K562 (cell line): ENCODE measurements around the gene TMEM225B. TPM values are rescaled to one million over a fixed set of nuclear protein-coding genes. Genes with fewer than 3 reads are reported as not detected.

Experiments used
- ATAC-seq: fragments of 200-7000 bp; cut with Tn5 transposase; 3 replicates; pipeline ENCODE4 v1.9.1; 2020; ENCODE audit warnings: moderate library complexity
- BruUV-seq: library from RNA; stranded (reverse); fragments of 400-500 nt; replicated peaks from 2 replicates; lab custom pipeline; 2021; lab: Mats Ljungman, UMichigan
- CTCF ChIA-PET: fragments of 300-600 bp; formaldehyde crosslinking; extraction: SDS; loops from one replicate; lab custom pipeline; 2021; ENCODE audit warnings: low intra/inter-chr PET ratio; lab: Yijun Ruan, JAX
- POLR2A ChIA-PET: fragments of 300-600, 350-650 bp; sonication (Branson Sonifier 250); formaldehyde crosslinking; extraction: SDS; loops from one replicate; lab custom pipeline; 2021; ENCODE audit warnings: antibody characterized with exemption, inconsistent platforms; lab: Yijun Ruan, JAX
- DNase-seq, 4 experiments: peaks; one replicate each; pipeline versions ENCODE4 v3.0.0 to v3.0.0-alpha.2; 2011 to 2018; ENCODE audit warnings: low spot score in 3 of 4, mixed read lengths in 3 of 4; ENCODE audit errors: extremely low read depth in 1 of 4
- FAIRE-seq: peaks from 2 replicates; lab custom pipeline; 2011; peaks lifted over from hg19 to GRCh38; lab: Jason Lieb, UNC
- H2AFZ ChIP-seq: 2 replicates; pipeline ENCODE4 v1.6.0; 2011; ENCODE audit warnings: low read depth, low read length, control low read depth, inconsistent platforms
- H3K27ac ChIP-seq: fragments of 200-600 bp; 3 replicates; pipeline ENCODE4 v1.8.0; 2011; ENCODE audit warnings: low read depth, mild to moderate bottlenecking, control low read depth, inconsistent platforms, low read length, moderate library complexity, mixed read lengths; ENCODE audit errors: extremely low read depth
- H3K27me3 ChIP-seq, 2 experiments: fragments of 300-600 bp in 1 of 2; 2 replicates in 1 of 2; 3 replicates in 1 of 2; pipeline versions ENCODE4 v1.6.0 to v1.8.0; 2011; ENCODE audit warnings: inconsistent platforms in 2 of 2, low read length in 2 of 2, mild to moderate bottlenecking in 1 of 2, mixed read lengths in 1 of 2, moderate library complexity in 1 of 2; ENCODE audit not compliant: control insufficient read depth in 2 of 2, insufficient read depth in 2 of 2
- H3K36me3 ChIP-seq: fragments of 300-600 bp; 3 replicates; pipeline ENCODE4 v1.8.0; 2011; ENCODE audit warnings: mild to moderate bottlenecking, low read length, inconsistent platforms; ENCODE audit not compliant: control insufficient read depth, insufficient read depth
- H3K4me1 ChIP-seq, 2 experiments: fragments of 200-600 bp in 1 of 2; replicated peaks in 1 of 2; 2 replicates in 1 of 2; 3 replicates in 1 of 2; pipeline versions ENCODE4 v1.5.1 to v1.8.0; 2011; ENCODE audit warnings: inconsistent platforms in 2 of 2, low read length in 2 of 2, mild to moderate bottlenecking in 1 of 2, mixed read lengths in 1 of 2, moderate library complexity in 1 of 2; ENCODE audit not compliant: control insufficient read depth in 2 of 2, insufficient read depth in 2 of 2
- H3K4me2 ChIP-seq: 2 replicates; pipeline ENCODE4 v1.6.1; 2011; ENCODE audit warnings: low read length, control low read depth, inconsistent platforms, mixed read lengths; ENCODE audit not compliant: insufficient read depth
- H3K4me3 ChIP-seq: fragments of 200-600 bp; sonication (generic), shearing (Covaris generic); 2 replicates; pipeline ENCODE4 v1.5.1; 2016; ENCODE audit warnings: control low read depth, inconsistent platforms
- H3K79me2 ChIP-seq: fragments of 200-600 bp; 3 replicates; pipeline ENCODE4 v1.8.0; 2011; ENCODE audit warnings: low read length, inconsistent platforms; ENCODE audit not compliant: control insufficient read depth, insufficient read depth
- H3K9ac ChIP-seq, 2 experiments: 2 replicates each; pipeline versions ENCODE4 v1.6.0 to v1.6.1; 2011; ENCODE audit warnings: low read depth in 2 of 2, low read length in 2 of 2, control low read depth in 1 of 2, inconsistent platforms in 1 of 2, mild to moderate bottlenecking in 1 of 2, mixed read lengths in 1 of 2; ENCODE audit not compliant: insufficient read depth in 1 of 2
- H3K9me1 ChIP-seq: one replicate; pipeline ENCODE4 v1.6.0; 2011; ENCODE audit warnings: inconsistent platforms, mild to moderate bottlenecking, low read length, moderate library complexity; ENCODE audit not compliant: control insufficient read depth, insufficient read depth
- H3K9me3 ChIP-seq: replicated peaks from 2 replicates; pipeline ENCODE4 v1.5.1; 2011; ENCODE audit warnings: low read depth, low read length, inconsistent platforms; ENCODE audit not compliant: control insufficient read depth, insufficient read depth
- H4K20me1 ChIP-seq: replicated peaks from 2 replicates; pipeline ENCODE4 v1.6.1; 2011; ENCODE audit warnings: low read length, inconsistent platforms, mixed read lengths; ENCODE audit not compliant: control insufficient read depth, insufficient read depth
- CXXC5 ChIP-seq: fragments of 250-450 bp; sonication (Bioruptor Pico); IDR thresholded peaks from 2 replicates; pipeline ENCODE4 v1.8.0; 2022; ENCODE audit warnings: inconsistent platforms, mild to moderate bottlenecking, moderate library complexity
- HBP1 ChIP-seq: fragments of 450-650 bp; formaldehyde crosslinking; IDR thresholded peaks from 2 replicates; pipeline ENCODE4 v1.4.0; 2022; ENCODE audit warnings: missing genetic modification characterization
- HDAC1 ChIP-seq, 2 experiments: fragments of 450-650 bp; IDR thresholded peaks; 2 replicates each; pipeline ENCODE4 v1.6.1; 2016 to 2017; ENCODE audit warnings: inconsistent platforms in 1 of 2, mild to moderate bottlenecking in 1 of 2, moderate library complexity in 1 of 2
- HNRNPH1 ChIP-seq: fragments of 200-400 bp; formaldehyde crosslinking; optimal IDR thresholded peaks from 2 replicates; pipeline ENCODE3; 2017; ENCODE audit warnings: low read depth, mild to moderate bottlenecking, low read length, moderate library complexity
- KAT2B ChIP-seq: IDR thresholded peaks from one replicate; pipeline ENCODE4 v1.6.1; 2012; ENCODE audit warnings: low read depth, mild to moderate bottlenecking, control low read depth, inconsistent platforms, low read length, moderate library complexity
- LCOR ChIP-seq: sonication (generic); formaldehyde crosslinking; IDR thresholded peaks from 2 replicates; pipeline ENCODE4 v1.8.0; 2022; ENCODE audit warnings: mild to moderate bottlenecking, missing genetic modification reagents
- PHB ChIP-seq: fragments of 250-450 bp; sonication (Bioruptor Pico); IDR thresholded peaks from 2 replicates; pipeline ENCODE4 v1.5.0; 2021
- PPARD ChIP-seq: fragments of 250-450 bp; sonication (Bioruptor Pico); IDR thresholded peaks from 2 replicates; pipeline ENCODE4 v1.8.0; 2022; ENCODE audit warnings: inconsistent platforms, mild to moderate bottlenecking, moderate library complexity
- SLC30A9 ChIP-seq: fragments of 250-450 bp; sonication (Bioruptor Pico); IDR thresholded peaks from 2 replicates; pipeline ENCODE4 v1.8.0; 2022; ENCODE audit warnings: mild to moderate bottlenecking, moderate library complexity
- SMARCA4 ChIP-seq: fragments of 450-650 bp; IDR thresholded peaks from 2 replicates; pipeline ENCODE4 v1.6.1; 2016
- SREBF2 ChIP-seq: sonication (generic); formaldehyde crosslinking; IDR thresholded peaks from 2 replicates; pipeline ENCODE4 v1.4.0; 2020; ENCODE audit warnings: mild to moderate bottlenecking, missing genetic modification reagents
- ZFP1 ChIP-seq: fragments of 450-650 bp; formaldehyde crosslinking; IDR thresholded peaks from 2 replicates; pipeline ENCODE4 v1.4.0; 2020; ENCODE audit warnings: mild to moderate bottlenecking, mixed read lengths
- ZFP36 ChIP-seq: fragments of 150-350 bp; IDR thresholded peaks from 2 replicates; pipeline ENCODE4 v1.6.1; 2018; ENCODE audit warnings: low read length, low read depth; ENCODE audit not compliant: partially characterized antibody
- ZNF239 ChIP-seq: fragments of 250-450 bp; sonication (Bioruptor Pico); IDR thresholded peaks from 2 replicates; pipeline ENCODE4 v1.4.0; 2020; ENCODE audit warnings: mild to moderate bottlenecking
- WGBS: fragments of 100-300 bp; shearing (Covaris generic); methylation state at CpG from one replicate; pipeline ENCODE4 v1.1.6; 2016; ENCODE audit warnings: low coverage, mixed read lengths; ENCODE audit not compliant: insufficient coverage; ENCODE audit errors: missing lambda C conversion rate; 5-methylcytosine and 5-hydroxymethylcytosine counted together
- in situ Hi-C: fragments of 300-500 bp; cut with MboI; formaldehyde crosslinking; loops from 4 replicates; pipeline ENCODE4 v1.15.0; 2018; ENCODE audit warnings: inconsistent platforms, mixed read lengths
- intact Hi-C: fragments of 100-400 bp; cut with micrococcal nuclease; formaldehyde crosslinking; loops from 2 replicates; pipeline ENCODE4 v1.14.2; 2022
- polyA plus RNA-seq, 8 experiments: library from polyadenylated mRNA; depleted of rRNA in 4 of 8; stranded (reverse) in 5 of 8; unstranded in 3 of 8; fragments of >200 nt; fragmentation: Nextera tagmentation in 2 of 8; fragmentation: Illumina TruSeq in 1 of 8; extraction: Ambion mirVana in 2 of 8; extraction: Trizol in 1 of 8; gene quantifications; 2 replicates each; pipeline versions ENCODE4 v1.2.1 to v1.2.3, GENCODE V29; 2011 to 2014; ENCODE audit warnings: inconsistent platforms in 1 of 8, missing spikeins in 1 of 8
- total RNA-seq, 7 experiments: library from RNA; depleted of rRNA in 6 of 7; stranded (reverse); fragments of >200 nt in 6 of 7; fragmentation: Illumina TruSeq in 2 of 7; extraction: Trizol in 2 of 7; gene quantifications; 2 replicates each; pipeline versions ENCODE4 v1.2.1 to v1.2.3, GENCODE V29; 2011 to 2021; ENCODE audit warnings: low replicate concordance in 1 of 7
- TF ChIP-seq, protein P1 (sequence below): fragments of 450-650 bp; IDR thresholded peaks from 2 replicates; pipeline ENCODE4 v1.6.1; 2016
- TF ChIP-seq, protein P2 (sequence below), 2 experiments: fragments of 150-350 bp in 1 of 2; IDR thresholded peaks; 2 replicates each; pipeline ENCODE4 v1.6.1; 2012 to 2016; ENCODE audit warnings: low read depth in 2 of 2, low read length in 2 of 2, mild to moderate bottlenecking in 1 of 2, moderate library complexity in 1 of 2

TMEM225B gene
- total and polyA plus RNA-seq, 9 of the 15 experiments (the other 6 are each of a cell fraction or from before 2014, with no cell fraction given), result 0.08 to 0.73 (median 0.56) TPM

DNA sequence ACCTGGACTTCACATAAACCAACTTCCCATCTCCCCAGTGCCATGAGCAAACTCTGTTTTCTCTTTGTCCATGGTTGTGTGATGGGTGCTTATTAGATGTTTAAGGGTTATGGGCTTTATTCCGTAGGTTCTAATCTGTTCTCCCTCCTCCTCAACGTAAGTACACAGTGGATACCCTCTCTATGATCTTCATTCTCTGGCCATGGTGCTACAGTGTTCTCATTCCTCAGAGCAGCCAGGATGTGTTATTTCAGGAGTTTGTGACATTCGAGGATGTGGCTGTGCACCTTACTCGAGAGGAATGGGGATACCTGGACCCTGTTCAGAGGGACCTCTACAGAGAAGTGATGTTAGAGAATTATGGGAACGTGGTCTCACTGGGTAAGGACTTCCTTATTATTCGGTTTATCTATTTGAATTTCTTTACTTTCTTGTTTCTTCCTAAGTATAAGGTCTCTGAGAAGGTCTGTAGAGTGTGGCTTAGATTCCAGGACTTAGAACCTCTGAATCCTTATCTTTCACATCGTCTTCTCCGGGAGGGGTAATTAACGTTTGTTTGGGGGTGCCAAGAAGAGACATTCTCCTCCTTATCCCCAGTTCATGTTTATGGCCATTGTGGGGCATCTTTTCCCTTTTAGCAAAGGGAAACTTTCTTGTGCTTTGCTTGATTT lies 35.8 kb upstream of the TMEM225B start (continued):
- TF ChIP-seq PHB (CRISPR knock-in tag), result no peak
- TF ChIP-seq SREBF2, result no peak
- no peak for TF ChIP-seq SMARCA4
- peak; percentile 90 for TF ChIP-seq ZNF239 (CRISPR knock-in tag)
- no peak for TF ChIP-seq ZFP1
- TF ChIP-seq, protein P1, sequence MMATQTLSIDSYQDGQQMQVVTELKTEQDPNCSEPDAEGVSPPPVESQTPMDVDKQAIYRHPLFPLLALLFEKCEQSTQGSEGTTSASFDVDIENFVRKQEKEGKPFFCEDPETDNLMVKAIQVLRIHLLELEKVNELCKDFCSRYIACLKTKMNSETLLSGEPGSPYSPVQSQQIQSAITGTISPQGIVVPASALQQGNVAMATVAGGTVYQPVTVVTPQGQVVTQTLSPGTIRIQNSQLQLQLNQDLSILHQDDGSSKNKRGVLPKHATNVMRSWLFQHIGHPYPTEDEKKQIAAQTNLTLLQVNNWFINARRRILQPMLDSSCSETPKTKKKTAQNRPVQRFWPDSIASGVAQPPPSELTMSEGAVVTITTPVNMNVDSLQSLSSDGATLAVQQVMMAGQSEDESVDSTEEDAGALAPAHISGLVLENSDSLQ, result no peak
- 0 out of 2 replicates have a peak, but pooled peaks have one; percentile 4 for TF ChIP-seq LCOR
- no peak for TF ChIP-seq ZFP36

DNA sequence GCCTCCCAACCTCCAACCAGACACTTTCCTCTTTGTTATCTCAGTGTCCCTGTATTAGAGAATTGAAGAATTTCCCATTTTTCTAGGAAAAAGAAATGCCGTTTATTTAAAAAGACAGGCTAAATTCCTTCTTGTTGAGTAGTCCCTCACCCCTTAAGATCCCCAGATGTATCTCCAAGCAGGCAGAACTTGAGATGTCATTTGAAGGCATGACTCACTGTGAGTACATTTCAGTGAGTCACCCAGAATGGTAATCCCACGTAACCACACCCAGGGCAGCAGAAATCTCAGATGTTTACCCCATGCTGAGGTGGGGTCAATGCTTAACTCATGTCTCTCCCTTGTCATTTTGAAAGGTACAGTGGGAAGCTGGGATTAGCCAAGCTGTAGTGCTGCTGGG lies 35.2 kb upstream of the TMEM225B start:
- Histone ChIP-seq H3K27ac (peak overlapping the region; percentile 73; the same call in 2 of the 3 replicates), H3K27me3 (no peaks in the 10 kb centered on the region), H2AFZ (no peak overlapping the region), H3K36me3 (peaks cover 71% of the 10 kb centered on the region), H3K4me3 (no peak overlapping the region), H3K9me1 (peaks cover 8% of the 10 kb centered on the region), H3K4me2 (no peak overlapping the region), H3K79me2 (peaks cover 70% of the 10 kb centered on the region), H3K4me1 (peaks cover 15 to 16% of the 10 kb centered on the region in 2 experiments), H4K20me1 (peaks cover 15% of the 10 kb centered on the region; the same call in 1 of the 2 replicates), H3K9ac (peak overlapping the region; percentile 15 to 41; a peak in 2 of 4 replicates), H3K9me3 (no peaks in the 10 kb centered on the region)
- no TSS peak for BruUV-seq
- ChIA-PET CTCF (interaction anchor here (0.6 kb wide), 1 partner anchor 21 kb away, joined by 3 read pairs; no protein-coding TSS in a partner anchor), POLR2A (no interaction called here)
- WGBS, result 14% methylated on average over 2 of the region's 2 CpGs
- peak; percentile 93 for FAIRE-seq
- in situ Hi-C loops, result no loop called here
- intact Hi-C loops, result no loop called here
- peak; percentile 80 to 87 (median 84) for DNase-seq
- peak; percentile 40 for ATAC-seq
- TF ChIP-seq HNRNPH1 (no peak), HDAC1 (IDR thresholded peaks at IDR 0.05) (peak in 1 of 2 experiments; percentile 96; a peak in 2 of 4 replicates), KAT2B (no peak), SLC30A9 (CRISPR knock-in tag) (no peak), HBP1 (CRISPR knock-in tag) (0 out of 2 replicates have a peak, but pooled peaks have one; percentile 5), SREBF2 (no peak), CXXC5 (no peak), PPARD (CRISPR knock-in tag) (no peak)
- TF ChIP-seq, protein P2, sequence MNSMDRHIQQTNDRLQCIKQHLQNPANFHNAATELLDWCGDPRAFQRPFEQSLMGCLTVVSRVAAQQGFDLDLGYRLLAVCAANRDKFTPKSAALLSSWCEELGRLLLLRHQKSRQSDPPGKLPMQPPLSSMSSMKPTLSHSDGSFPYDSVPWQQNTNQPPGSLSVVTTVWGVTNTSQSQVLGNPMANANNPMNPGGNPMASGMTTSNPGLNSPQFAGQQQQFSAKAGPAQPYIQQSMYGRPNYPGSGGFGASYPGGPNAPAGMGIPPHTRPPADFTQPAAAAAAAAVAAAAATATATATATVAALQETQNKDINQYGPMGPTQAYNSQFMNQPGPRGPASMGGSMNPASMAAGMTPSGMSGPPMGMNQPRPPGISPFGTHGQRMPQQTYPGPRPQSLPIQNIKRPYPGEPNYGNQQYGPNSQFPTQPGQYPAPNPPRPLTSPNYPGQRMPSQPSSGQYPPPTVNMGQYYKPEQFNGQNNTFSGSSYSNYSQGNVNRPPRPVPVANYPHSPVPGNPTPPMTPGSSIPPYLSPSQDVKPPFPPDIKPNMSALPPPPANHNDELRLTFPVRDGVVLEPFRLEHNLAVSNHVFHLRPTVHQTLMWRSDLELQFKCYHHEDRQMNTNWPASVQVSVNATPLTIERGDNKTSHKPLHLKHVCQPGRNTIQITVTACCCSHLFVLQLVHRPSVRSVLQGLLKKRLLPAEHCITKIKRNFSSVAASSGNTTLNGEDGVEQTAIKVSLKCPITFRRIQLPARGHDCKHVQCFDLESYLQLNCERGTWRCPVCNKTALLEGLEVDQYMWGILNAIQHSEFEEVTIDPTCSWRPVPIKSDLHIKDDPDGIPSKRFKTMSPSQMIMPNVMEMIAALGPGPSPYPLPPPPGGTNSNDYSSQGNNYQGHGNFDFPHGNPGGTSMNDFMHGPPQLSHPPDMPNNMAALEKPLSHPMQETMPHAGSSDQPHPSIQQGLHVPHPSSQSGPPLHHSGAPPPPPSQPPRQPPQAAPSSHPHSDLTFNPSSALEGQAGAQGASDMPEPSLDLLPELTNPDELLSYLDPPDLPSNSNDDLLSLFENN (IDR thresholded peaks at IDR 0.05; ENCODE audit: low read depth in 2 of 2, low read length in 2 of 2), result peak in 1 of 2 experiments; percentile 68; a peak in 1 of 4 replicates
